Lung (tissue), 12 donors: ENCODE results near the gene KDM2B. TPM values are rescaled to one million over a fixed set of nuclear protein-coding genes. Genes with fewer than 3 reads are reported as not detected.
A peak's percentile ranks its signal among the peaks of the same experiment; 100 is the strongest.

Source experiments
- ATAC-seq: fragments of 200-7000 bp; cut with Tn5 transposase; one replicate; pipeline ENCODE4 v1.9.1; 2020; ENCODE audit warnings: moderate number of reproducible peaks; ENCODE audit not compliant: insufficient read depth, low FRiP score
- DNase-seq, 3 donors: peaks; one replicate each; pipeline ENCODE4 v3.0.0-alpha.2; 2013 to 2017
- H3K27ac ChIP-seq, 2 donors: one replicate each; pipeline ENCODE4 v1.5.1; 2013; ENCODE audit warnings: mild to moderate bottlenecking in 2 of 2, moderate library complexity in 2 of 2, control low read depth in 1 of 2, inconsistent platforms in 1 of 2, low read depth in 1 of 2, low read length in 1 of 2
- H3K27me3 ChIP-seq, 3 donors: one replicate each; pipeline ENCODE4 v1.5.1; 2013; ENCODE audit warnings: low read length in 2 of 3; ENCODE audit not compliant: control insufficient read depth in 3 of 3, insufficient read depth in 3 of 3
- H3K36me3 ChIP-seq, 4 donors: one replicate each; pipeline ENCODE4 v1.5.1; 2013; ENCODE audit warnings: low read length in 4 of 4, mild to moderate bottlenecking in 1 of 4, moderate library complexity in 1 of 4; ENCODE audit not compliant: control insufficient read depth in 4 of 4, insufficient read depth in 4 of 4
- H3K4me1 ChIP-seq, 5 donors: one replicate each; pipeline ENCODE4 v1.5.1; 2013; ENCODE audit warnings: low read length in 5 of 5, mild to moderate bottlenecking in 2 of 5, moderate library complexity in 1 of 5; ENCODE audit not compliant: control insufficient read depth in 5 of 5, insufficient read depth in 5 of 5
- H3K4me3 ChIP-seq: one replicate; pipeline ENCODE4 v1.5.1; 2013; ENCODE audit warnings: mild to moderate bottlenecking, control low read depth, moderate library complexity
- H3K9ac ChIP-seq, 2 donors: one replicate each; pipeline ENCODE4 v1.5.1; 2013; ENCODE audit warnings: low read length in 2 of 2, control low read depth in 1 of 2; ENCODE audit not compliant: insufficient read depth in 1 of 2
- H3K9me3 ChIP-seq, 4 donors: one replicate each; pipeline ENCODE4 v1.5.1; 2013; ENCODE audit warnings: low read length in 3 of 4, mild to moderate bottlenecking in 1 of 4, moderate library complexity in 1 of 4; ENCODE audit not compliant: control insufficient read depth in 4 of 4, insufficient read depth in 3 of 4
- WGBS, 2 donors: extraction: QIAGEN DNeasy Blood & Tissue Kit; methylation state at CpG; one replicate each; pipeline ENCODE4 v1.1.7; 2013; 5-methylcytosine and 5-hydroxymethylcytosine counted together
- polyA plus RNA-seq, 2 donors: library from polyadenylated mRNA; stranded (reverse); fragments of 200-250 nt; gene quantifications; one replicate each; pipeline ENCODE4 v1.2.1, GENCODE V29; 2013
- total RNA-seq, 2 donors: library from RNA; depleted of rRNA in 1 of 2; stranded (reverse); fragments of >200 nt in 1 of 2; gene quantifications; one replicate each; pipeline ENCODE4 v1.2.1, GENCODE V29; 2014 to 2021
- TF ChIP-seq, protein P1 (sequence below): IDR thresholded peaks from 2 replicates; pipeline ENCODE4 v1.5.1; 2012; ENCODE audit warnings: mild to moderate bottlenecking; ENCODE audit errors: control extremely low read depth, extremely low read depth
- donor health status: control.
- donor health status: control.
- donor health status: Bipolar disorder and iron deficiency.
- donor health status: healthy.
- donor health status: DM: yes; HTN: yes; CAD: no.

KDM2B gene
- total and polyA plus RNA-seq, 4 donors, result 13.8 to 44.5 (median 24.6) TPM

DNA sequence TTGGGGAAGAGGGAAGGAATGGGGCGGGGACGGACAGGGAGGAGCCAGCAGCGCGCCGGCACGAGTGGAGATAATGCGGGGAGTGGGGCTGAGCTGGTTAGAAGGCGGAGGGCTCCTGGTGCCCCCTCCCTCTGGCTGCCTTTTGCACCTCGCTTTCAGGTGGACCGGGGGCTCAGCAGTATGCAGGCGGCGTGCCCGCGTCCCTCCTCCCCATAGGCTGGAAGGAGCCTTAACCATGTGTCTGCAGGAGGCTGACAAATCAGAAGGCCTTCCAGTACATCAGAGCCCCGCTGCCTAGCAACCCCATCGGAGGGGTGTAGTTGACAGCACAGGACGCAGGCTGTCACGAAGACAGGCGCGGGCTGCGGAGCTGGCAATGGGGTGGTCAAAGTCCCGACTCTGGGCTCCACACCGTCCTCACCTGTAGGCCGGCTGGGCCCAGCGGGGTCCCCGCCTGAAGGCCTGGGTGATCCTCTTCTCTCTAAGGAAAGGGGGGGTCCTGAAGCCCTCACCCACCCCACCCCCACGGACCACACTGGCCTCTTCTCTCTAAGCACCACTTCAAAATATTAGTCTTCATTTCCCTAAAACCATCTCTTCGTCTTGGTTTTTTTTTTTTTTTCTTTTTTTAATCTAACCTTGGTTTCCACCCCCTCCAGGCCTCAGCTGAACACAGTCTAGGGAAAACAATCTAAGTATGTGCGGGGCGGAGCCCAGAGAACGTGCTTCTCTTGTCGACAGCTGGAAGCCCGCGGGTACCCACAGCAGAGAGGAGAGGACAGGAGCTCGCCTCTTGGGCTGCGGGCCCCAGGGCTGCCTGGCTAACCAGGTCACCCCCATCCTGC lies 44.5 kb downstream of the KDM2B start:
- DNase-seq, result peak; percentile 92 to 96 (median 95)
- Histone ChIP-seq H3K36me3 (peaks cover 0 to 5% (median 2%) of the 10 kb centered on the region in 4 donors), H3K4me1 (peaks cover 3 to 57% (median 22%) of the 10 kb centered on the region in 5 donors), H3K9ac (peak overlapping the region in 1 of 2 donors; percentile 28), H3K27me3 (no peaks in the 10 kb centered on the region), H3K9me3 (no peaks in the 10 kb centered on the region), H3K27ac (peak overlapping the region; percentile 96), H3K4me3 (peak overlapping the region; percentile 70)
- TF ChIP-seq, protein P1, sequence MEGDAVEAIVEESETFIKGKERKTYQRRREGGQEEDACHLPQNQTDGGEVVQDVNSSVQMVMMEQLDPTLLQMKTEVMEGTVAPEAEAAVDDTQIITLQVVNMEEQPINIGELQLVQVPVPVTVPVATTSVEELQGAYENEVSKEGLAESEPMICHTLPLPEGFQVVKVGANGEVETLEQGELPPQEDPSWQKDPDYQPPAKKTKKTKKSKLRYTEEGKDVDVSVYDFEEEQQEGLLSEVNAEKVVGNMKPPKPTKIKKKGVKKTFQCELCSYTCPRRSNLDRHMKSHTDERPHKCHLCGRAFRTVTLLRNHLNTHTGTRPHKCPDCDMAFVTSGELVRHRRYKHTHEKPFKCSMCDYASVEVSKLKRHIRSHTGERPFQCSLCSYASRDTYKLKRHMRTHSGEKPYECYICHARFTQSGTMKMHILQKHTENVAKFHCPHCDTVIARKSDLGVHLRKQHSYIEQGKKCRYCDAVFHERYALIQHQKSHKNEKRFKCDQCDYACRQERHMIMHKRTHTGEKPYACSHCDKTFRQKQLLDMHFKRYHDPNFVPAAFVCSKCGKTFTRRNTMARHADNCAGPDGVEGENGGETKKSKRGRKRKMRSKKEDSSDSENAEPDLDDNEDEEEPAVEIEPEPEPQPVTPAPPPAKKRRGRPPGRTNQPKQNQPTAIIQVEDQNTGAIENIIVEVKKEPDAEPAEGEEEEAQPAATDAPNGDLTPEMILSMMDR, result no peak
- ATAC-seq, result peak; percentile 62
- WGBS, 2 donors, result 8 to 28% methylated on average over 34 to 36 of the region's 36 CpGs

DNA sequence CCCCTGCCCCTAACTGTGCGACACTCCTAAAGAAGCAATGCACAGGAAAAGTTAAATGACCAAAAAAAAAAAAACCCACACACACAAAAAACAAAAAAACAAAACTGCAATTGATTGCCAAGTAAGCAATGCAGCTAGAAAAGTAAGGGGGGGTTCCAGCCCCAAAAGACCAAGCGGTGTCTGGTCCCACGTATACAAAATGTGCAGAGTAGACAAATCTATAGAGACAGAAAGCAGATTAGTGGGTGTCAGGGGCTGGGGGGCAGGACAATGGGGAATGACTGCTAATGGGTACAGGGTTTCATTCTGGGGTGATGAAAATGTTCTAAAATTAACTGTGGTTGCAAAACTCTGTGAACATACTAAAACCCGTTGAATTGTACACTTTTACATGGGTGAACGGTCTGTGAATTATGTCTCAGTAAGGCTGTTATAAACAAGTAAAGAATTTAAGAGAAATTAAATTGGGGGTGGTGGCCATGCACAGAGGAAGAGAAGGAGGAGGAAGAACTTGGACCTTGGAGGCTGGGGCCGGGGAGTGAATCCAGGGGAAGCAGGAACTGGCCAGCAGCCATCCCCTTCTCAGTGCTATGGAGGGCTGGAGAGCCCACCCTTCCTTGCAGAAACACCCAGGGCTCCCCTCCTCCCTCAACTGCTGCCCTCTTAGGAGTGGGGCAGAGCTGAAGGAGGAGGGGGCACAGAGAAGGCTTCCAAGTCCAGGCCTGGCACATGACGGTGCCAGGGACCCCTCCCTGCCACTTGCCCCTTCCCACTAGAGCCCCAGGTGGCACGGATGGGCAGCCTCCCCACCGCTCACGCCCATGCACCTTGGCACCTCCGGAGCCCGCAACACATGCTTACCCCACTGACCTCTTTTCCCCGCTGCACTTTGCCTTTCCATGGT lies 45.4 kb downstream of the KDM2B start:
- Histone ChIP-seq H3K4me3 (peak overlapping the region; percentile 15), H3K9ac (no peak overlapping the region), H3K27me3 (no peaks in the 10 kb centered on the region), H3K36me3 (peaks cover 0 to 5% (median 2%) of the 10 kb centered on the region in 4 donors), H3K4me1 (peaks cover 3 to 63% (median 25%) of the 10 kb centered on the region in 5 donors), H3K9me3 (no peaks in the 10 kb centered on the region), H3K27ac (peak overlapping the region in 1 of 2 donors; percentile 96)
- TF ChIP-seq, protein P1, result no peak
- ATAC-seq (no peak), DNase-seq (peak; percentile 33 to 47 (median 44))
- WGBS, 2 donors, result 31 to 34% methylated on average over 13 of the region's 13 CpGs

DNA sequence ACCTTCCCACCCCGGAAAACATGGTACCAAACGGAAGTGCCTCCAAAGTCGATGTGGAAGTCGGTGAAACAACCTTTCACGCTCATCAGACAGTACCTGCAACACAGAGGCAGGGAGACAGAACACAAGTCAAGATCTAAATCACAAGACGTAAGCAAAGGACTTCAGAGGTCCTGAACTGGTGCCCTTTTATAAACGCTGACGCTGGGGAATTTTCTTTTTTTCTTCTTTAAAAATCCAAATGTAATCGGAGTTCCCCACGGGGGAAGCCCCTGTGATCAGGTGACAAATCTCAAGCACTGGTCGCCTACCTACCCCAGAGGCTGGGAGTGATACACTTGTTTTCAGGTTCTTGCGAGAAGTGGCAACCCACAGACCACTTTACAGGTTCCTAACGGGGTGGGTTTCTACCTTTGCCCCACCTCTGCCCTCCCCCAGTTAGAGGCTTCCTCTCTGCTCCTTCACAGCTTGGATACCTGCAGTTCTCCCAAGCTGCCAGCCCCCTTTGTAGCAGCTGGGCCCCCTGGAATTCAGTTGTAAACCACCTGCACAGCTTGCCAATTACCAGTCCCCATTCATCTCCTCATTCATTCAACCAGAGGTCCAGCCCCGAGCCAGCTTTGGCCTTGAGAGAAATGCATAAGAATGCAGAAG lies 46.2 kb downstream of the KDM2B start:
- TF ChIP-seq, protein P1, result no peak
- Histone ChIP-seq H3K4me1 (peaks cover 3 to 63% (median 25%) of the 10 kb centered on the region in 5 donors), H3K27me3 (no peaks in the 10 kb centered on the region), H3K9me3 (no peaks in the 10 kb centered on the region), H3K4me3 (no peak overlapping the region), H3K9ac (no peak overlapping the region), H3K36me3 (peaks cover 0 to 5% (median 2%) of the 10 kb centered on the region in 4 donors), H3K27ac (peak overlapping the region in 1 of 2 donors; percentile 84)
- ATAC-seq, result no peak
- WGBS, 2 donors, result 63 to 81% methylated on average over 14 of the region's 14 CpGs
- no peak for DNase-seq
